HL-60 (cell line): ENCODE measurements around the gene FAM72C.
"Not testable (repeated sequence)": the region's sequence is repeated elsewhere in the genome, so short reads cannot be mapped to it uniquely, and the experiment has no call there.

Experiments used
- DNase-seq, 2 experiments: peaks; one replicate each; pipeline ENCODE4 v3.0.0-alpha.2; 2010 to 2020; ENCODE audit warnings: low read depth in 1 of 2, low spot score in 1 of 2
- H3K27ac ChIP-seq: fragments of 250-450 bp; sonication (Bioruptor Pico); replicated peaks from 2 replicates; pipeline ENCODE4 v1.5.1; 2020; ENCODE audit warnings: mild to moderate bottlenecking, moderate library complexity
- H3K27me3 ChIP-seq: fragments of 250-450 bp; sonication (Bioruptor Pico); 2 replicates; pipeline ENCODE4 v1.5.1; 2021; ENCODE audit warnings: mild to moderate bottlenecking, moderate library complexity; ENCODE audit not compliant: insufficient read depth, poor library complexity, severe bottlenecking
- H3K4me3 ChIP-seq: replicated peaks from 2 replicates; pipeline ENCODE4 v1.5.1; 2011; ENCODE audit warnings: mild to moderate bottlenecking, control low read depth, low read length; ENCODE audit not compliant: insufficient read depth
- long read RNA-seq: library from polyadenylated mRNA; unstranded; transcript quantifications from one replicate; pipeline ENCODE4 v2.0.0, GENCODE V29; 2020

Gene FAM72C
- long read RNA-seq, transcript FAM72C-201 (3 exons, 1,658 nt), result minor isoform, 10 of 87 reads
- long read RNA-seq, transcript FAM72C-202 (4 exons, 2,297 nt), result major isoform, 61 of 87 reads
- long read RNA-seq, partial matches to known transcripts, result 0 of 87 reads
- long read RNA-seq, other reads (novel, unspliced or antisense), result 16 of 87 reads

DNA sequence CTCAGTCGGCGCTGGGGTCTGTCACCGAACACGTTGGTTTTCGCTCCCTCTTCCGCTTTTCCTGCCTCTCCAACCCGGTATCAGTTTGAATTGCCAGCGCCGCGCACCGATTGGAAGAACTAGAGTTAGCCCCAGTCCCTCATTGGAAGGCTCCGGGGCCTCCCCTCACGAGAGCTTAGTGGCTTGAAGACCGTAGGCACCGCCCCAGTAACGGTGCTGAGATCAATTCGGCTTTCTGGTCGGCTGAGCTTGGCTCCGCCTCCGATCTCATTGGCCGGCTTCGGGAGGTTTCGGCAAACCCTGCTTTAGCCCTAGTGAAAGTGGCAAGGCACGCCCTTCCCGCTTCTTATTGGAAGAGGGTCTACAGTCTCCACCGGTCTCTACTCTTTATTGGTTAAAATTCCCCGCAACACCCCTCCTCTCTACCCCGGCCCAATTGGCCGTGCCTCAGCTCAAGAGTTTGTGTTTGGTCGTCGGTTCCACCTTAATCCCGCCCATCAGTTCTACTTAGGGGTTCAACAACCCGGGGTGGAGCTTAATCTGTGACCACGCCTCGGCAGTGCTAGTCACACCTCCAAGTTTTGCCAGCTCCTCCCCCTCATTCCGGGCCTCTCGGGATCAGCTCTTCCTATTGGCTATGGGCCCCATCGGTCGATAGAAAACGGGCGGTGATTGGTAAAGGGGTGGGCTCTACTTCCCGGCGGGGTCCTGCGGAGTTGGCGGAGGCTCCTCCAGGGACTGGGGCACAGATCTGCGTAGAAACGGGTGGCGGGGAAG lies at the start of gene FAM72C:
FAM72C (minus strand) TSS at position 63 of the 777 bp plus-strand sequence. CDS start 845 bp downstream, outside the sequence.
- H3K4me3 ChIP-seq, H3K27me3 ChIP-seq, DNase-seq: not testable (repeated sequence)

DNA sequence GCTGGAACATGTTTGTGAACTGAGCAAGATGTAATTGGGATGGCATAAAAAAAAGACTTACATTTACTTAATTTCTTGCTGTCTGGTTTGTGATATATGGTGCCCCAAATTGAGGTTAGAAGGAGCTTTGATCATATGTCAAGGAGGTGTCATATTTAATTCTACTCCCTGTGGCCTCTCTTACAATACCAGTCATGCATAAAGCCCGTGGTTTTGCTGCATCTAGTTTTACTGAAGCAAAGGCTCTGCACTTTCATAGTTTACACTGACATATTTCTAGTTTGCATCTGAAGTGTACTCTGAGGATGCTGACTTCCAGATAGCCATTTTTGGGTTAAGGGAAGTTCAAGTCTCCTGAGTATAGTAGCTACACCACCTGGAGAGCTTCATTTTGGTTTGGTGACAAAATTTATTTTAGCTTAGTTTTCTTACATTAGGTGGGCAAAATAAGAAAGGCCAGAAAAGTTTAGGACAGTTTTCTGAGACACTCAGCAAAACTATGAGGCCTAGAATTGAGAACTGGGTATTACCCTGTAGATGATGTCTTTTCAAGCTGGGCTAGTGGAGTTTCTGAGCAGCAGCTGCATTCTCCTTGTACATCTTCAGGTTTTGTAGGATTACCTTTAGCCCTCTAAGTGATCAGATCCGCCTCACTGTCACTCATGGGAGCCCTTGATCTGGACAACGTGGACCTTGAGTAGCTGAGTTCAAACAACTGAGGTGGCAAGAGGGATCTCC lies 48.4 kb upstream of the FAM72C start:
- H3K27ac ChIP-seq, H3K27me3 ChIP-seq, DNase-seq, H3K4me3 ChIP-seq: not testable (repeated sequence)

More for the DNA sequence above, at the start of gene FAM72C:
- not testable (repeated sequence) for H3K27ac ChIP-seq

DNA sequence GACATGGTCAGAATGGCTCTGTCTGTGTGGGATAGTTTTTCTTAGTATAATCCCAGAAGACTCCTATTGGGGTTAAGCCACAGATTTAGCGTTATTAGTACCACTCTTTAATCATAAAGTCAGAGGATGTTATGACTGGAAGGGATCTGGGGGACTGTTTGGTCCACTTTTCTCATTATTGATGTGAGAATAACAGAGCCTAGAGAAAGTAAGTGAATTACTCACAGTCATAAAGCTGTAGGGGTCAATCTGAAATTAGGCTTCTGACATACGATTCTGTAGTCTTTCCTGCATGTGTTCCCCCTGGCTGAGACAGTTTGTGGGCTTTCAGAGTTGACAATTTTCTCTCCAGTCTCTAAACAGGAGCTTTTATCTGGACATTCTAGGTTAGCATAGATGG lies 47.3 kb upstream of the FAM72C start:
- H3K27ac ChIP-seq, H3K27me3 ChIP-seq, H3K4me3 ChIP-seq, DNase-seq: not testable (repeated sequence)

DNA sequence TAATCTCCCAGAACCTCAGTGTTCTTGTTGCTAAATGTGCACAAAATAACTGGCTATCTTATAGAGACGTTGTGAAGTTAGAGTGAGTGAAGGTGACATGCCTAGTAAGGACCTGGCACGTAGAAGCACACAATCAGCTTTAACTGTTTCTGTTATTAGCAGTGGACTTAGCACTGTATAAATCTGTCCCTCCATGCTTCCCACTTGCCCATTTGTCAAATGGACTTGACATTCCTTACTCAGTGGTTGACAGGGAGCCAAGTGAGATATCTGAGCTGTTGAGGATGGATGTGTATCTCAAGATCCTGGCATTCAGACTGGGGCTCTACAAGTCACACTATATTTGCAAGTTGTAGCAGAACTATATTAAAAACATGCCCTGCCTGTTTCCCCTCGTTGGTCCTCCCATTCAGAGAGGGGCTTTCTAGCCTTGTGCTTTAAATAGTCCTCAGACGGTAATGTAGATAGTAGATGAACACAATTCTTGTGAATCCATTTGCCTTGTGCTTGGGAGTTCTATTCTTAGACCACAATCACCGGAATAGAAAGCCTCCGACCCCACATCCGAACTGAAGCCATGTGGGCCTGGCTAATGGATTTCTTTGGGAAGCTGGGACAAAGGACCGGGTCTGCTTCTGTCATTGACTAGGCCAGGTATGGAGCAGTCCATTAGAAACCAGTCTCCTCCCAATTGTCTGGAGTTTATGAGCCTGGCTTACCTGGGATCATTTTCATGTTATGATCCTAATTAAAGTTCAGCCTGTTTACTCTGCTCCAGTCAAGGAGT lies 43.6 kb upstream of the FAM72C start:
- not testable (repeated sequence) for H3K4me3 ChIP-seq, H3K27ac ChIP-seq, H3K27me3 ChIP-seq, DNase-seq

DNA sequence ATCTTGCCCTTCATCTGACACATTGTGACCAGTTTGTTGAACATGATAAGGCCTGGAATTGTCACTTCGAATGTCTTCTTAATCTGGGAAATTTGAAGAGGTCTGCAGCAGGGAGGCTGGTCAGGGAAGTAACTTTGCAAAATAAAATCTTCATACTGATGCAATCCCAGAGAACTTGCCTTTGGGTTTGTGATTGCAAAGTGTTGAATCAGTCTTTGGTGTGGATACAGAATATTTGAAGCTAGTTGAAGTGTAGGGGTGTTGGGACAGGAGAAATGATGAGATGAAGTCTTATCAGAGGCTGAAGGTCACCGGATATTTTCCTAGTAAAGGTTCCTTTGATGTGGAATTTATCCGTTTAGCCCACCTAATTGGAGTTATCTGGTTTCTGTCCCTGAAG lies 42.7 kb upstream of the FAM72C start:
- not testable (repeated sequence) for H3K4me3 ChIP-seq, H3K27me3 ChIP-seq, H3K27ac ChIP-seq, DNase-seq

DNA sequence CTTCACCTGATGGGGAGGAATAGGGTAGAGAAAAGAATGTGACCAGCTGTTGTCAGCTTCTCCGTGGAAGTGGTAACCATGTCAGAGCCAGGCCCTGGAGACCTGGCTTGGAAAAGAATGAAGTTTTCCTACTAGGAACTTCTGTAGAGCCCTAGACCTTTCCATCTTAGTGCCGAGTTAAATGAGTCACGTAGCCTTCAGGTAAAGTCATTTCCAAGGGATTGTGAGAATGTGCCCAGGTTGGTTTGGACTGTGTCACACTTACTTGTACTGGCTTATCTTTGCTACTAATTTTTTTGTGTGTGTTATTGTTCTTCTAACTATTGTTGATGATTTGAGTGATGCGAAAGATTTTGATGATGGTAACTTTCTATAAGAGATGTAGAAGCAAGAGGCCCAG lies 42.3 kb upstream of the FAM72C start:
- not testable (repeated sequence) for H3K4me3 ChIP-seq, H3K27ac ChIP-seq, H3K27me3 ChIP-seq, DNase-seq

DNA sequence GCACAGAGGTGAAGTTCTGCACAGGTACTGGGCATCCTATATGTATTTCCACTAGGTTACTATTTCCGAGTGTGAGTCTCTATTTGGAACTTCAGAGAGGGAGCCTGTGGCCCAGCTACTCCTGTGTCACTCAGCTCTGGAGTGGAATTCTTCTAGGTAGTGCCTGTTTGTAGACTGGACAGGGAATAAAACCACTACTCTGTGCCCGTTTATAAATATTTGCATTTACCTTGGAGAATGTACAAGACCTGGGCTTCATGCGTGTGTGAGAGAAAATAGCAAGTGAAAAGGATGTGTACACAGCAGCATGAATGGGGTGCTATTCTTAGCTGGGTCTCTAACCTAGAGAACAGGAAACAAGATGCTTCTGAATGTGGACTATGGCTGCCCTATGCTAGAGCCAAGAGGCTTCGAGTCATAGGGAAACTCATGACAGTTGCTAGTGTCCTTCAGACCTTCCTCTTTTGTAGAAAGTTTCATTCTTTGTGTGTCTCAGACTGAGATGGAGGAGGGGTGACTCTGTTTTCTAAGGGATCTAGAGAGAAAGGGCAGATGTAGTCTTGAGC lies 40.5 kb upstream of the FAM72C start:
- DNase-seq, H3K27ac ChIP-seq: not testable (repeated sequence)

DNA sequence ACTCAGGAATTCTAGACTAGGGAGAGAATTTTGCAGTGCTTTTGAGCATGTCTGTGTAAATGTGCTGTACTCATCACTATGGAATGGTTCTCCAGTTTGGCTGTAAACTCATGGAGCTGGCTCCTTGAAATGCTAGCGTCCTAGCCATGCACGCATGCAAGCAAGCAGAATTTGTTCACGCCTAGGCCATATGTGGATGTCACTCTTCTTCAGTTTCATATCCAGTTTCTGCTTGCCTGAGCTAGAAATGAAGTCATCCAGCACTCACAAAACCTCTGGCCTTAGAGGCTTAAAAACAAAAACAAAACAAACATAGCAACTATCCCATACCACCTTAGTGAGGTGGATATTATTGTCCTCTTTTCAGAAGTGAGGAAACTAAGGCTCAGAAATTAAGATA lies 37.6 kb upstream of the FAM72C start:
- not testable (repeated sequence) for H3K27me3 ChIP-seq, H3K27ac ChIP-seq, DNase-seq, H3K4me3 ChIP-seq

More for the DNA sequence above, 40.5 kb upstream of the FAM72C start:
- H3K4me3 ChIP-seq, H3K27me3 ChIP-seq: not testable (repeated sequence)

DNA sequence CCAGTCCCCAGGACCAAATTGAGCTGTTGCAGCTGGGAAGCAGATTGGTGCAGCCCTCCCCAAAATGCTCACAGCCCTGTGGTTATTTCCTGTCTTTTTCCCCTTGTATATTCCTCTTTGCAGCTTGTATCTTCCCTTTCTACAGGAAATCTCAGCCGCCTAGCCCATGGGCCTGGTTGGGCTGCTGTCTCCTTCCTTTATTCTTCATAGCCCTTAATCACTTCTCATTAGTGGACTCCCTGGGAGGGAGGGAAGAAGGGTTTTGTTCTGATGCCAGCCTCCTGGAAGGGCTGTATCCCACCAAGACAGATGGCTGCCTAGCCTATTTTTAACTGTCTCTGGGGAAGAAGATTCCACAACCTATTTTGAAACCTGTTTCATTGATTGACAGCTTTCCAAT lies 32.5 kb upstream of the FAM72C start:
- not testable (repeated sequence) for H3K4me3 ChIP-seq, H3K27ac ChIP-seq, DNase-seq, H3K27me3 ChIP-seq

DNA sequence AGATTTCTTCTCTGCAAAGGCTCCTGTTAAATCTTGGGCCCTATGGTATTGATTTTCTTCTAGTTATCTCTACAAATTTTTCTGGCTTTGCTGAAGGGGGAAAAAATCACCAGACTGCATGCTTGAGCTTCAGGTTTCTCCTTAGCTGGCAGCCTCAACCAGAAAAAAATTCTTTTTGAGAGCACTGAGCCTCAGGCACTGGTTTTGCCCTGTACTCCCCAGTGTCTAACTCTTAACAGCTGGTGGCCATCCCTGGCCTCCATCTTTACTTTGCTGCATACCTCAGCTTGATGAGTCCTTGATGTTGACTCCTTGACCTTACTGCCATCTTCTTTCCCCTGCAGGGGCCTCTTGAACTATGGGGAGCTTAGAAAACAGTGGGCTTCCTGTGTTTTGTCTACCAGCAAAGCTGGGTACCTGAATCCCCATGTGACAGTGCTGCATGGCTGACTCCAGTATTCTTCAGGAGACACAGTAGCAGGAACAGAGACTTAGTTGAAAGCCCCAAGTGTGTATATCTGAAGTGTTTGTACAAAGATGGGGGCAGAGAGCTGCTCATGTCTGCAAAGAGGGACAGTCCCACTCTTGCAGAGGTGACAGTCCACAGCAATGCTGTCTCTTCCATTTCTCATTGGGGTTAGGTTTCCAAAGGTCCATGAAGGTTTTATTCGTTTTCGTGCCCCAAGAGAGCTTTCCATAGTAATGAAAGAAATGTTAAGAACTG lies 31.7 kb upstream of the FAM72C start:
- not testable (repeated sequence) for H3K27ac ChIP-seq, H3K27me3 ChIP-seq, H3K4me3 ChIP-seq, DNase-seq

DNA sequence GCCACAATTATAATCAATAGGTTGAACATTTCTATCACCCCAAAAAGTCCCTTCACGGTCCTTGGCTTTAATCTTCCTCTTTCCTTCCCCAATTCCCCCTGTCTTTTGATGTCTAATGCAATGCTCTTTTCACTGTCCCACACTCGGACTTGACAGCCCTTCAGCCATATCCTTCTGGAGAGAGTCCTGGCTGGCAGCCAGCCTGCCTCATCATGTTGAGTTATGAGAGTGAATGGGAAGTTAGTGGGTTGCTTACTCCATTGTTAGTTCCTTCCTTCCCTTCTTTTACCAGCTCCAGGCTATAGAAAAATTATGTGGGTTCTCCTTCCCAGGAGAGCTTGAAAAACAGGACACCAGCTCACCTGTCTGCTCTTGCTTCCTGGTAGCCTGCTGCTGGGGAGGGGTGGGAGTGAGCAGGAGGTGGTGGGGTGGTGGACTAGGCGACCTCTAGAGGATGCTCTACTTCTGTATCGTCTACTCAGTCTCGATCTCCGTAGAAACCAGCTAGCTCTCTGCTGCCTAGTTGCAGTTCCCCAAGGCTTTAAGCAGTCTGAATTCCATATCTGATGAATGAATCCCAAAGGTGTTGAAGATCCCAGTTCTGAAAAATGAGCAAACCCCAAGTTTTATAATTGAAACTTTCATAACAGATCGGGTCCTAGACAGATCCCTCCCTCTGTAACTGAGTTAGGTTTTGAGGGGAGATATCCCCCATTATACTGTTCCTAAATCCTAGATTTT lies 30.5 kb upstream of the FAM72C start:
- H3K4me3 ChIP-seq, DNase-seq, H3K27me3 ChIP-seq, H3K27ac ChIP-seq: not testable (repeated sequence)

DNA sequence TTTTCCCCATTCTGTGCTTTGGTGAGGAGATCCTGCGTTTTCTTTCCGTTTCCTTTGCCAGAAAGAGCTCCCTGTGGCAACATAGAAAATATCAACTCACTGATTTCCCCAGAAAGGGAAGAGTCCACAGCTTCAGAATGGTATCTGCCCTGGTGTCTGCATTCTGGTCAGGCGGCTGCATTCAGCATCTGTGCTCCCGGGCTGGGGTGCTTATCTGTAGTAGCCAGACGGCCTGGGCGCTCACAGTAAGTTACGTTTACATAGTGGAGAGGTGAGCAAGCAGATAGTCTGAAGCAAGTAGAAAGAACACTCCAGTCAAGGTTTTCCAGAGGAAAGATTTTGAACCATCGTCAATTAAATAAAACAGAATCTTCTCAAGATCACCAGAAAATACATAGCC lies 29.3 kb upstream of the FAM72C start:
- H3K4me3 ChIP-seq, H3K27ac ChIP-seq, H3K27me3 ChIP-seq, DNase-seq: not testable (repeated sequence)

DNA sequence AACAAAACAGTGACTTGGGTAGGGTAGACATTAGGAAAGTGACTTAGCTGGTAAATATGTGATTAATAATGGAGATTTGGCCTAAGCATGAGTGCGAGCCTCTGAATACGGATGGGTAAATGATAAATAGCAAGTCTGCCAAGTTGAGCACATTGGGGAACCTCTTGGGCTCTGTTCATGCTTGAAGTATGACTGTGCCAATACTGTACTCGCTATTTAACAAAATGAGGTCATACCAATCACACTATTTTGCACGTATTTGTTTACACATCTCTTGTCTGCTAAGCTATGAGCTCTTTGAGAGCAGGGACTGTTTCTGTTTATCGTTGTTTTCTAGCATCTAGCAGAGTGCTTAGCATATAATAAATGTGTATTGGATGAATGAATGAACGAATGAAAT lies 24.2 kb upstream of the FAM72C start:
- H3K4me3 ChIP-seq, DNase-seq, H3K27me3 ChIP-seq, H3K27ac ChIP-seq: not testable (repeated sequence)
